Measurements from ENCODE around the gene ERAP2.

The ERAP2 gene, protein sequence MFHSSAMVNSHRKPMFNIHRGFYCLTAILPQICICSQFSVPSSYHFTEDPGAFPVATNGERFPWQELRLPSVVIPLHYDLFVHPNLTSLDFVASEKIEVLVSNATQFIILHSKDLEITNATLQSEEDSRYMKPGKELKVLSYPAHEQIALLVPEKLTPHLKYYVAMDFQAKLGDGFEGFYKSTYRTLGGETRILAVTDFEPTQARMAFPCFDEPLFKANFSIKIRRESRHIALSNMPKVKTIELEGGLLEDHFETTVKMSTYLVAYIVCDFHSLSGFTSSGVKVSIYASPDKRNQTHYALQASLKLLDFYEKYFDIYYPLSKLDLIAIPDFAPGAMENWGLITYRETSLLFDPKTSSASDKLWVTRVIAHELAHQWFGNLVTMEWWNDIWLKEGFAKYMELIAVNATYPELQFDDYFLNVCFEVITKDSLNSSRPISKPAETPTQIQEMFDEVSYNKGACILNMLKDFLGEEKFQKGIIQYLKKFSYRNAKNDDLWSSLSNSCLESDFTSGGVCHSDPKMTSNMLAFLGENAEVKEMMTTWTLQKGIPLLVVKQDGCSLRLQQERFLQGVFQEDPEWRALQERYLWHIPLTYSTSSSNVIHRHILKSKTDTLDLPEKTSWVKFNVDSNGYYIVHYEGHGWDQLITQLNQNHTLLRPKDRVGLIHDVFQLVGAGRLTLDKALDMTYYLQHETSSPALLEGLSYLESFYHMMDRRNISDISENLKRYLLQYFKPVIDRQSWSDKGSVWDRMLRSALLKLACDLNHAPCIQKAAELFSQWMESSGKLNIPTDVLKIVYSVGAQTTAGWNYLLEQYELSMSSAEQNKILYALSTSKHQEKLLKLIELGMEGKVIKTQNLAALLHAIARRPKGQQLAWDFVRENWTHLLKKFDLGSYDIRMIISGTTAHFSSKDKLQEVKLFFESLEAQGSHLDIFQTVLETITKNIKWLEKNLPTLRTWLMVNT

DNA sequence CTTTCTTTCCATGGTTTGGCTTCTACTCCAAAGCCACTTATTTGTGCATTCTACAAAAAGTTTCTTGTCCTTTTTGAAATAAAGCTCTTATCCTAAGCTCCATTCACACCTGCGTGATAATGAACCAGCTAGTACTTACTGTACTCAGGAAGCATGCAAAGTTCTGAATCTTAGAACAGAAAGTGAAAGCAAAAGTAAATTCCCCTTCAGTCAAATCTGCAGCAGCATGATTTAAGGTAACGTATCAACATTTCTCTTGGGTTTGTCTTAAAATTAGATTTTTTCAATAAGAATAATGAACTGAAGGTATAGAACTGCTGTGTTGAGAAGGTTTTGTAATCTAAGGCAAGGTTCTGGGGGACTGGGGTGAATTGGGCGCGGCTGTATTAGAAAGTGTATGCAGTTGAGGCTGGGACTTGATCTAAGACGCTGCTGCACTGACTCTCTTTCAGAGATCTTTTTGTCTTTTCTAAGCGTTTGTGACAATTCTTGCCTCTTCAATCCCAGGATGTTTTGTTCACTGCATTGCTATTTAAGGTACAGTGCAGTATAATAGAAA is at the start of gene ERAP2:
Gene ERAP2 (plus strand): TSS at position 209 of the 559 bp plus-strand sequence. CDS start 3,186 bp downstream, outside the sequence.
- Histone ChIP-seq H3K4me3 (ENCODE audit: low read depth, low read length) (no peak within 1 kb of the TSS), H3K27ac (no peak within 1 kb of the TSS), H3K9me3 (ENCODE audit: severe bottlenecking) (no peaks in the 10 kb centered on the region), H3K27me3 (ENCODE audit: insufficient read depth, low read depth, severe bottlenecking) (no peaks in the 10 kb centered on the region), H3K36me3 (no peaks in the 10 kb centered on the region)
- TF ChIP-seq, protein P1, sequence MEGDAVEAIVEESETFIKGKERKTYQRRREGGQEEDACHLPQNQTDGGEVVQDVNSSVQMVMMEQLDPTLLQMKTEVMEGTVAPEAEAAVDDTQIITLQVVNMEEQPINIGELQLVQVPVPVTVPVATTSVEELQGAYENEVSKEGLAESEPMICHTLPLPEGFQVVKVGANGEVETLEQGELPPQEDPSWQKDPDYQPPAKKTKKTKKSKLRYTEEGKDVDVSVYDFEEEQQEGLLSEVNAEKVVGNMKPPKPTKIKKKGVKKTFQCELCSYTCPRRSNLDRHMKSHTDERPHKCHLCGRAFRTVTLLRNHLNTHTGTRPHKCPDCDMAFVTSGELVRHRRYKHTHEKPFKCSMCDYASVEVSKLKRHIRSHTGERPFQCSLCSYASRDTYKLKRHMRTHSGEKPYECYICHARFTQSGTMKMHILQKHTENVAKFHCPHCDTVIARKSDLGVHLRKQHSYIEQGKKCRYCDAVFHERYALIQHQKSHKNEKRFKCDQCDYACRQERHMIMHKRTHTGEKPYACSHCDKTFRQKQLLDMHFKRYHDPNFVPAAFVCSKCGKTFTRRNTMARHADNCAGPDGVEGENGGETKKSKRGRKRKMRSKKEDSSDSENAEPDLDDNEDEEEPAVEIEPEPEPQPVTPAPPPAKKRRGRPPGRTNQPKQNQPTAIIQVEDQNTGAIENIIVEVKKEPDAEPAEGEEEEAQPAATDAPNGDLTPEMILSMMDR (IDR thresholded peaks at IDR 0.05; ENCODE audit: low read depth, low read length): no peak
- DNase-seq: no peak

DNA sequence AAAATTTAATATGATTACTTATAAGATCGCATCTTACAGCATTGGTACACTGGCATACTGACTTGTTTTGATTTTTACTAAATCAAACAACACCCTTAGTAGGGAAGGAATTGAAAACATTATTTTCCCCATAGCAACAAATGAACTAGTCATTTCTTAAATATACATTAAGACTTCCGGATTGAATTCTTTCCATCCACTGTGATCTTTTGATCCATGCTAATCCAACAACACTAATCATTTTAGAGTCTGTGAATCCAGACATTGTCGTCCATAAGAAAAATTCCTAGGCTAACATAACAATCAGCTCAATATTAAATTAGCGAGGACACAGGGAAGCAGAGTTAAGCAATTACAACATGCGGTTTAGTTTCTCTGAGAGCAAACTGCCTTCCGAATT is 47.0 kb upstream of the ERAP2 start:
- no peaks in the 10 kb centered on the region for H3K27me3 ChIP-seq (ENCODE audit: insufficient read depth, low read depth, severe bottlenecking)
- no peaks in the 10 kb centered on the region for H3K36me3 ChIP-seq
- TF ChIP-seq, protein P1 (IDR thresholded peaks at IDR 0.05; ENCODE audit: low read depth, low read length): no peak
- H3K9me3 ChIP-seq (ENCODE audit: severe bottlenecking): no peaks in the 10 kb centered on the region
- DNase-seq: no peak
- H3K4me3 ChIP-seq (ENCODE audit: low read depth, low read length): no peak overlapping the region
- no peak overlapping the region for H3K27ac ChIP-seq

DNA sequence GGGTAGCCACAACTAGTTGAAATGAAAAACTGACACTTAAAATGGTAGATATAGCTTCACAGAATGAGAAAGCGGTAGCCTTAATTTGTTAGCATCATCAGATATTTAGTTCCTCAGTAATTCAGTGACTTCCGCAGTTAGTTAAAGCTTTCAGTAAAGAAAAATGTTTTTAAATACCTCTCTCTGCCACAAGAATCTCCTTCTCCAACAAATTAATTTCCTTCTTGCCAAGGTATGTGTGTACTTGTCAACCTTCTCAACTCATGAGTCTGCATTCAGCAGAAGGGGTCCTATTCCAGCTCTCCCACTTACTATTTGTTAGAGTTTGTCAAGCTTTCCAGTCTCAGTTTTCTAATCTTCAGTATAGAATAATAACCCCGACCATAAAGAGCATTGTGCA is 42.3 kb upstream of the ERAP2 start:
- no peak for DNase-seq
- H3K4me3 ChIP-seq (ENCODE audit: low read depth, low read length): no peak overlapping the region
- H3K9me3 ChIP-seq (ENCODE audit: severe bottlenecking): no peaks in the 10 kb centered on the region
- H3K27me3 ChIP-seq (ENCODE audit: insufficient read depth, low read depth, severe bottlenecking): no peaks in the 10 kb centered on the region
- TF ChIP-seq, protein P1 (IDR thresholded peaks at IDR 0.05; ENCODE audit: low read depth, low read length): no peak
- H3K27ac ChIP-seq: no peak overlapping the region
- no peaks in the 10 kb centered on the region for H3K36me3 ChIP-seq

DNA sequence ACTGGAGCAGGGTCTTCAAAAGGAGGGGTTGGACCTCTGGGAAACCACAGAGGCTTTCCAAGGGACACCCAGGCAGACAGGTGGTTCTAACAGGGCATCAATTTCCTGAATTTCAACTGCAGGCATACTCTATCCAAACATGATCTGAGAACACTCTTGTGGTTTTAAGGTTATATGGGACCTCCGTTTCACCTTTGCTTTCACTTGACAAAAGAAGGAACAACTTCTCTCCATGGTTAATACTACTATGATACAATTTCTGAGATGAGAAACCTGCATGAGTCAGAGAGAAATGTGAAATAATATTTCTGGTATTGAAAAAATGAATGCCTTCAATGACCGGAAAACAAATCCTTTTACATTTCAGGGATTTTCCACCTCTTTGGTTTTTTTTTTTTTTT is 40.5 kb upstream of the ERAP2 start:
- Histone ChIP-seq H3K4me3 (ENCODE audit: low read depth, low read length) (no peak overlapping the region), H3K9me3 (ENCODE audit: severe bottlenecking) (no peaks in the 10 kb centered on the region)

DNA sequence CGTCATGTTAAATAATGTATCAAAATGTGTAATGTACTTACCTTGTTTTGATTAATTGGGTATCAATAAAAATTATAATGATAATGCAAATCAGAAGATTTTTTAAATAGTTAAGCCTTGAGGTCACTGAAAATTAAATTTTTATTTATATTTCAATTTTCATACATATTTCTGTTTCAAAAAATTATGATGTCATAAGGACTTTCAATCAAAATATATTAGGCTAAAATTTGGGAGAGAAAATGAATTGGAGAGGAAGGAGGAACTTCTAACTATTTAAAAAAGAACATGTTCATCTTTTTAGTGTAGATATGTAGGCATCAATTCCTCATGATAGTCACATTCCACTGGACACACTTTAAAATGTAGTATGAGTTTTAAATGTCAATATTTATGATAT is 39.5 kb upstream of the ERAP2 start:
- Histone ChIP-seq H3K9me3 (ENCODE audit: severe bottlenecking) (no peaks in the 10 kb centered on the region), H3K27me3 (ENCODE audit: insufficient read depth, low read depth, severe bottlenecking) (no peaks in the 10 kb centered on the region)
- TF ChIP-seq, protein P1 (IDR thresholded peaks at IDR 0.05; ENCODE audit: low read depth, low read length): no peak

More for the DNA sequence above, 40.5 kb upstream of the ERAP2 start:
- no peak overlapping the region for H3K27ac ChIP-seq
- H3K36me3 ChIP-seq: no peaks in the 10 kb centered on the region
- TF ChIP-seq, protein P1 (IDR thresholded peaks at IDR 0.05; ENCODE audit: low read depth, low read length): no peak
- no peak for DNase-seq
- H3K27me3 ChIP-seq (ENCODE audit: insufficient read depth, low read depth, severe bottlenecking): no peaks in the 10 kb centered on the region

More for the DNA sequence above, 39.5 kb upstream of the ERAP2 start:
- H3K27ac ChIP-seq: no peak overlapping the region
- H3K36me3 ChIP-seq: no peaks in the 10 kb centered on the region
- DNase-seq: no peak
- H3K4me3 ChIP-seq (ENCODE audit: low read depth, low read length): no peak overlapping the region
